A549 (cell line): ENCODE results near the gene HMX1. TPM values are rescaled to one million over a fixed set of nuclear protein-coding genes. Genes with fewer than 3 reads are reported as not detected.

ENCODE experiments used
- ATAC-seq, 2 experiments: fragments of 200-7000 bp in 1 of 2; fragments of >200 bp in 1 of 2; cut with Nextera tagmentation in 1 of 2; cut with Tn5 transposase in 1 of 2; 3 replicates each; pipeline versions ENCODE4 v1.8.0 to v1.9.1; 2018 to 2020; ENCODE audit warnings: mild to moderate bottlenecking in 1 of 2, moderate library complexity in 1 of 2
- CTCF ChIA-PET: fragments of 300-600 bp; sonication (Branson Sonifier 250); formaldehyde crosslinking; extraction: SDS; loops from one replicate; lab custom pipeline; 2021; ENCODE audit warnings: antibody characterized with exemption, inconsistent platforms; lab: Yijun Ruan, JAX
- POLR2A ChIA-PET: fragments of 350-600 bp; formaldehyde crosslinking; extraction: SDS; loops from one replicate; lab custom pipeline; 2021; ENCODE audit warnings: antibody characterized with exemption, inconsistent platforms; lab: Yijun Ruan, JAX
- DNase-seq, 2 experiments: peaks; one replicate each; pipeline versions ENCODE4 v3.0.0 to v3.0.0-alpha.2; 2011 to 2016; ENCODE audit warnings: low read depth in 1 of 2, low spot score in 1 of 2
- FAIRE-seq: peaks from 2 replicates; lab custom pipeline; 2011; peaks lifted over from hg19 to GRCh38; lab: Jason Lieb, UNC
- H3K27ac ChIP-seq, 2 experiments: fragments of >200 bp; sonication (Bioruptor Twin); formaldehyde crosslinking; 3 replicates each; pipeline ENCODE4 v1.5.1; 2016 to 2017
- H3K4me1 ChIP-seq: fragments of >200 bp; sonication (Bioruptor Twin); formaldehyde crosslinking; 3 replicates; pipeline ENCODE4 v1.6.1; 2016
- H3K4me2 ChIP-seq: fragments of >200 bp; sonication (Bioruptor Twin); formaldehyde crosslinking; 3 replicates; pipeline ENCODE4 v1.6.1; 2016
- H3K4me3 ChIP-seq: fragments of >200 bp; sonication (Bioruptor Twin); formaldehyde crosslinking; 3 replicates; pipeline ENCODE4 v1.5.1; 2016
- H3K9me3 ChIP-seq: fragments of >200 bp; sonication (Bioruptor Twin); formaldehyde crosslinking; 3 replicates; pipeline ENCODE4 v1.6.1; 2016
- CBX2 ChIP-seq: fragments of 200-600 bp; sonication (generic); IDR thresholded peaks from 2 replicates; pipeline ENCODE4 v1.6.1; 2016; ENCODE audit warnings: low read depth, mild to moderate bottlenecking, borderline replicate concordance
- EHF ChIP-seq: fragments of 250-450 bp; sonication (Bioruptor Pico); IDR thresholded peaks from 2 replicates; pipeline ENCODE4 v1.5.0; 2020; ENCODE audit warnings: mild to moderate bottlenecking
- ESRRA ChIP-seq: fragments of 150-350 bp; IDR thresholded peaks from 2 replicates; pipeline ENCODE4 v1.6.1; 2014; ENCODE audit warnings: mild to moderate bottlenecking, low read length, borderline replicate concordance
- HEYL ChIP-seq: fragments of 250-450 bp; sonication (Bioruptor Pico); IDR thresholded peaks from 2 replicates; pipeline ENCODE4 v1.8.0; 2021; ENCODE audit warnings: mild to moderate bottlenecking, moderate library complexity
- HOXB13 ChIP-seq: fragments of 250-450 bp; sonication (Bioruptor Pico); IDR thresholded peaks from 2 replicates; pipeline ENCODE4 v1.5.0; 2020; ENCODE audit warnings: low read depth, mild to moderate bottlenecking, moderate library complexity
- HOXB5 ChIP-seq: fragments of 250-450 bp; sonication (Bioruptor Pico); IDR thresholded peaks from 2 replicates; pipeline ENCODE4 v1.5.0; 2020; ENCODE audit warnings: mild to moderate bottlenecking, moderate library complexity
- JUN ChIP-seq, 2 experiments: fragments of >200 bp; sonication (Bioruptor Twin); formaldehyde crosslinking; IDR thresholded peaks; 2 replicates in 1 of 2; 3 replicates in 1 of 2; pipeline ENCODE4 v1.6.1; 2016 to 2017
- KDM1A ChIP-seq: fragments of 200-600 bp; sonication (generic); IDR thresholded peaks from 2 replicates; pipeline ENCODE4 v1.6.1; 2016; ENCODE audit warnings: low read depth, mild to moderate bottlenecking
- KDM5A ChIP-seq: fragments of 200-600 bp; sonication (generic); IDR thresholded peaks from 2 replicates; pipeline ENCODE4 v1.6.1; 2016; ENCODE audit warnings: antibody characterized with exemption, mild to moderate bottlenecking
- MYC ChIP-seq: IDR thresholded peaks from 2 replicates; pipeline ENCODE4 v1.6.1; 2012; ENCODE audit warnings: mild to moderate bottlenecking, inconsistent platforms, low read length, improper control_type of control experiment, borderline replicate concordance
- PHF8 ChIP-seq: fragments of 200-600 bp; sonication (generic); IDR thresholded peaks from 2 replicates; pipeline ENCODE4 v1.6.1; 2016; ENCODE audit warnings: low read depth, mild to moderate bottlenecking, antibody characterized with exemption, moderate library complexity, borderline replicate concordance
- POLR2AphosphoS2 ChIP-seq: conservative IDR thresholded peaks from 2 replicates; pipeline ENCODE4 v1.6.1; 2012; ENCODE audit warnings: low read length, improper control_type of control experiment, inconsistent platforms
- RARB ChIP-seq: fragments of 250-450 bp; sonication (Bioruptor Pico); IDR thresholded peaks from 2 replicates; pipeline ENCODE4 v1.8.0; 2021; ENCODE audit warnings: mild to moderate bottlenecking, moderate library complexity
- RFX5 ChIP-seq: fragments of 450-650 bp; IDR thresholded peaks from 2 replicates; pipeline ENCODE4 v1.7.1; 2014; ENCODE audit warnings: antibody characterized with exemption, mild to moderate bottlenecking, moderate library complexity
- TFCP2L1 ChIP-seq: fragments of 250-450 bp; sonication (Bioruptor Pico); IDR thresholded peaks from 2 replicates; pipeline ENCODE4 v1.5.0; 2021; ENCODE audit warnings: mild to moderate bottlenecking
- TP53 ChIP-seq: fragments of 250-450 bp; sonication (Bioruptor Pico); IDR thresholded peaks from 2 replicates; pipeline ENCODE4 v1.5.0; 2021; ENCODE audit warnings: mild to moderate bottlenecking, moderate library complexity
- ZFP36 ChIP-seq: fragments of 450-650 bp; IDR thresholded peaks from 2 replicates; pipeline ENCODE4 v1.6.1; 2014; ENCODE audit warnings: borderline replicate concordance; ENCODE audit not compliant: partially characterized antibody
- whole genome bisulfite sequencing: methylation state at CpG from one replicate; pipeline ENCODE4 v1.1.6; 2017; ENCODE audit errors: missing lambda C conversion rate; 5-methylcytosine and 5-hydroxymethylcytosine counted together
- polyA plus RNA-seq, 4 experiments: library from polyadenylated mRNA; depleted of rRNA in 3 of 4; stranded (reverse); fragments of >200 nt; fragmentation: RNase III in 1 of 4; extraction: RNeasy Plus Mini Kit Qiagen cat#74134 plus additional on column Dnase treatment in 1 of 4; gene quantifications; 2 replicates in 3 of 4; 3 replicates in 1 of 4; pipeline ENCODE4 v1.2.3, GENCODE V29; 2011 to 2017
- TF ChIP-seq, protein P1 (sequence below): fragments of >200 bp; sonication (Bioruptor Twin); formaldehyde crosslinking; IDR thresholded peaks from 3 replicates; pipeline ENCODE4 v1.6.1; 2016
- TF ChIP-seq, protein P2 (sequence below): fragments of >200 bp; sonication (Bioruptor Twin); formaldehyde crosslinking; IDR thresholded peaks from 3 replicates; pipeline ENCODE4 v1.5.1; 2016
- TF ChIP-seq, protein P3 (sequence below): fragments of 200-600 bp; sonication (generic); IDR thresholded peaks from 2 replicates; pipeline ENCODE4 v1.6.1; 2016; ENCODE audit warnings: antibody characterized with exemption, mild to moderate bottlenecking, moderate library complexity
- TF ChIP-seq, protein P4 (sequence below): IDR thresholded peaks from 2 replicates; pipeline ENCODE4 v1.6.1; 2012

Gene HMX1
- polyA plus RNA-seq, 2 of the 4 experiments (the other 2 are of a cell fraction) = 0.06 TPM; not detected in 1

DNA sequence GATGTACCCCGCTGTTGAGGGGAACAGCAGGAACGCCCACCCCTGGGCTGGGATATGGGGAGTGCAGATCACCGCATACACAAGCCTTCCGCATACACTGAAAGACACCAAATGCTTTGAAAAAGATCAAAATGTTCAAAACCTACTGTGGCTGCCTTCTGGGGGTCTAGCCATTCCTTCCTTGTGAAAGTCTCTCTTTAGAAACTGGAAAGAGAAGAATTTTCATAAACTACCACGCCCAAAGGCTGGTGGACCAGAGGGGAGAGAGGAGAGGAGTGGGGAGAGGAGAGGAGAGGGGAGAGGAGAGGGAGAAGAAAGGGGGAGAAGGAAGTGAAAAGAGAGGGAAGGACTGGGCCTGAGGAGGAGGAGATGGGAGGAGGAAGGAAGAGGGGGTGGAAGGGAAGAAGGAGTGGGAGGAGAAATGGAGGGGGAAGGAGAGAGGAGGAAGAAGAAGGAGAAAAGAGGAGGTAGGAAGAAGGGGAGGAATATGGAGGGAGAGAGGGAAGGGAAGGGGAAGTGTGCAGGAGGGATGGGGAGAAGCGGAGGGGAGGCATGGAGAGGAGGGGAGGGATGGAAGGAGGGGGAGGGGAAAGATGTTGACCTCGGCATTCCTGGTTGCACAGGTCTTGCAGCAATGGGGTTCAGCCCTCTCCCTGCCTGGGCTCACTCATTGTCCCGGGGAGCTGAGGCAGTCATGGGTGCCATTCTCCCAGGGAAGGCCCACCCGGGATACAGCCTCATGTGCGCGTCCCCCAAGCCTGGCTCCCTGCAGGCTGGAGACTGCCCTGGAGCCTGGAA, 5.5 kb upstream of the HMX1 start:
- FAIRE-seq = no peak
- ChIA-PET POLR2A (no interaction called here), CTCF (no interaction called here)
- ATAC-seq = no peak
- H3K4me2 ChIP-seq = no peak overlapping the region
- no peaks in the 10 kb centered on the region for H3K4me1 ChIP-seq
- no peak for DNase-seq
- no peaks in the 10 kb centered on the region for H3K9me3 ChIP-seq
- TF ChIP-seq KDM1A (no peak), ZFP36 (no peak), HOXB5 (no peak), MYC (no peak), RARB (CRISPR knock-in tag) (no peak), KDM5A (no peak), POLR2AphosphoS2 (no peak), RFX5 (no peak), EHF (CRISPR knock-in tag) (no peak), JUN (IDR thresholded peaks at IDR 0.05) (no peak), CBX2 (no peak), ESRRA (no peak)
- TF ChIP-seq, protein P1, sequence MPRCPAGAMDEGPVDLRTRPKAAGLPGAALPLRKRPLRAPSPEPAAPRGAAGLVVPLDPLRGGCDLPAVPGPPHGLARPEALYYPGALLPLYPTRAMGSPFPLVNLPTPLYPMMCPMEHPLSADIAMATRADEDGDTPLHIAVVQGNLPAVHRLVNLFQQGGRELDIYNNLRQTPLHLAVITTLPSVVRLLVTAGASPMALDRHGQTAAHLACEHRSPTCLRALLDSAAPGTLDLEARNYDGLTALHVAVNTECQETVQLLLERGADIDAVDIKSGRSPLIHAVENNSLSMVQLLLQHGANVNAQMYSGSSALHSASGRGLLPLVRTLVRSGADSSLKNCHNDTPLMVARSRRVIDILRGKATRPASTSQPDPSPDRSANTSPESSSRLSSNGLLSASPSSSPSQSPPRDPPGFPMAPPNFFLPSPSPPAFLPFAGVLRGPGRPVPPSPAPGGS = no peak
- no peak overlapping the region for H3K27ac ChIP-seq
- 25% methylated on average over 8 of the region's 11 CpGs for WGBS
- no peak overlapping the region for H3K4me3 ChIP-seq

DNA sequence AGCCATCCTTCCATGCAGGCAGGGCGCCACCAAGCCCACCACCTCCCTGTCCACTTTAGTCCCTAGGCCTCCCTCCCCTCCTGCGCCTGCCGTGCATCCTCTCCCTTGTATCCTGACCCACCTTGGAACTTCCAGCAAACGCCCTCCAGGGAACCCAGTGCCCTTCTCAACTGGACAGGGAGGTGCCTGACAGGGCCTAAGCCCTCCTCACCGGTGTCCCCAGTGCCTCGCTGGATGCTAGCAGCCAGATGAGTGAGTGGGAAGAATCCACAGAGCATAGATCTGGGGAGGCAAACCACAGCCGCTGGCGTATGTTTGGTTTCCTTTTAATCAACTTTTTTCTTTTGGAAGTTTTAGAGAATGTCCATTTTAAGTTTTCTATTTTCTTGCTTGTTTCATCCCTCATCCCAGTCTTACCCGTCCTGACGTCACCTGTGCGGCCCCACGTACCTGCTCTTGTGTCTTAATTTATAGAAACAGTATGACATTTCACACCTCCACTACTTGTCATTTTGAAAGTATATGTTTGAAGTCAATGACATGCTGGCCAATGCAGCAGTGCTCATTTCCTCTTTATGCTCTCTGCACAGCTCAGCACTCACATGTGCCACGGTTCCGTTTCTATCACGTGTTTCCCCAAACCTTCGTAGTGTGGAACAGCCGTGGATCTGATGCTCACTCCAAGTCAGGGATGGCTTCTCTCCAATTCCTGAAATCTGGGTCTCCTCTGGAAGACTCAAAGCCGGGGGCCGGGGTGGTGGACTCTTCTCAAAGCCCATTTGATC, 3.4 kb upstream of the HMX1 start:
- WGBS = 52% methylated on average over 16 of the region's 19 CpGs

More for the DNA sequence above, 3.4 kb upstream of the HMX1 start:
- FAIRE-seq (no peak), ATAC-seq (no peak), DNase-seq (no peak)
- POLR2A ChIA-PET = no interaction called here
- no peaks in the 10 kb centered on the region for H3K9me3 ChIP-seq
- H3K4me1 ChIP-seq = 0 out of 3 replicates have a peak, but pooled peaks cover 3% of the 10 kb centered on the region
- no peak overlapping the region for H3K4me2 ChIP-seq
- H3K27ac ChIP-seq = no peak overlapping the region
- CTCF ChIA-PET = interaction anchor here (1.6 kb wide), 1 partner anchor 186 kb away, joined by 4 read pairs; no protein-coding TSS in a partner anchor
- no peak overlapping the region for H3K4me3 ChIP-seq
- TF ChIP-seq, protein P2, sequence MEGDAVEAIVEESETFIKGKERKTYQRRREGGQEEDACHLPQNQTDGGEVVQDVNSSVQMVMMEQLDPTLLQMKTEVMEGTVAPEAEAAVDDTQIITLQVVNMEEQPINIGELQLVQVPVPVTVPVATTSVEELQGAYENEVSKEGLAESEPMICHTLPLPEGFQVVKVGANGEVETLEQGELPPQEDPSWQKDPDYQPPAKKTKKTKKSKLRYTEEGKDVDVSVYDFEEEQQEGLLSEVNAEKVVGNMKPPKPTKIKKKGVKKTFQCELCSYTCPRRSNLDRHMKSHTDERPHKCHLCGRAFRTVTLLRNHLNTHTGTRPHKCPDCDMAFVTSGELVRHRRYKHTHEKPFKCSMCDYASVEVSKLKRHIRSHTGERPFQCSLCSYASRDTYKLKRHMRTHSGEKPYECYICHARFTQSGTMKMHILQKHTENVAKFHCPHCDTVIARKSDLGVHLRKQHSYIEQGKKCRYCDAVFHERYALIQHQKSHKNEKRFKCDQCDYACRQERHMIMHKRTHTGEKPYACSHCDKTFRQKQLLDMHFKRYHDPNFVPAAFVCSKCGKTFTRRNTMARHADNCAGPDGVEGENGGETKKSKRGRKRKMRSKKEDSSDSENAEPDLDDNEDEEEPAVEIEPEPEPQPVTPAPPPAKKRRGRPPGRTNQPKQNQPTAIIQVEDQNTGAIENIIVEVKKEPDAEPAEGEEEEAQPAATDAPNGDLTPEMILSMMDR = no peak
- no peak for TF ChIP-seq RARB (CRISPR knock-in tag)
- TF ChIP-seq, protein P3, sequence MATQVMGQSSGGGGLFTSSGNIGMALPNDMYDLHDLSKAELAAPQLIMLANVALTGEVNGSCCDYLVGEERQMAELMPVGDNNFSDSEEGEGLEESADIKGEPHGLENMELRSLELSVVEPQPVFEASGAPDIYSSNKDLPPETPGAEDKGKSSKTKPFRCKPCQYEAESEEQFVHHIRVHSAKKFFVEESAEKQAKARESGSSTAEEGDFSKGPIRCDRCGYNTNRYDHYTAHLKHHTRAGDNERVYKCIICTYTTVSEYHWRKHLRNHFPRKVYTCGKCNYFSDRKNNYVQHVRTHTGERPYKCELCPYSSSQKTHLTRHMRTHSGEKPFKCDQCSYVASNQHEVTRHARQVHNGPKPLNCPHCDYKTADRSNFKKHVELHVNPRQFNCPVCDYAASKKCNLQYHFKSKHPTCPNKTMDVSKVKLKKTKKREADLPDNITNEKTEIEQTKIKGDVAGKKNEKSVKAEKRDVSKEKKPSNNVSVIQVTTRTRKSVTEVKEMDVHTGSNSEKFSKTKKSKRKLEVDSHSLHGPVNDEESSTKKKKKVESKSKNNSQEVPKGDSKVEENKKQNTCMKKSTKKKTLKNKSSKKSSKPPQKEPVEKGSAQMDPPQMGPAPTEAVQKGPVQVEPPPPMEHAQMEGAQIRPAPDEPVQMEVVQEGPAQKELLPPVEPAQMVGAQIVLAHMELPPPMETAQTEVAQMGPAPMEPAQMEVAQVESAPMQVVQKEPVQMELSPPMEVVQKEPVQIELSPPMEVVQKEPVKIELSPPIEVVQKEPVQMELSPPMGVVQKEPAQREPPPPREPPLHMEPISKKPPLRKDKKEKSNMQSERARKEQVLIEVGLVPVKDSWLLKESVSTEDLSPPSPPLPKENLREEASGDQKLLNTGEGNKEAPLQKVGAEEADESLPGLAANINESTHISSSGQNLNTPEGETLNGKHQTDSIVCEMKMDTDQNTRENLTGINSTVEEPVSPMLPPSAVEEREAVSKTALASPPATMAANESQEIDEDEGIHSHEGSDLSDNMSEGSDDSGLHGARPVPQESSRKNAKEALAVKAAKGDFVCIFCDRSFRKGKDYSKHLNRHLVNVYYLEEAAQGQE = no peak
- TF ChIP-seq HOXB13 (CRISPR knock-in tag) = no peak
- TF ChIP-seq HEYL = no peak
- no peak for TF ChIP-seq PHF8
- TF ChIP-seq, protein P4, sequence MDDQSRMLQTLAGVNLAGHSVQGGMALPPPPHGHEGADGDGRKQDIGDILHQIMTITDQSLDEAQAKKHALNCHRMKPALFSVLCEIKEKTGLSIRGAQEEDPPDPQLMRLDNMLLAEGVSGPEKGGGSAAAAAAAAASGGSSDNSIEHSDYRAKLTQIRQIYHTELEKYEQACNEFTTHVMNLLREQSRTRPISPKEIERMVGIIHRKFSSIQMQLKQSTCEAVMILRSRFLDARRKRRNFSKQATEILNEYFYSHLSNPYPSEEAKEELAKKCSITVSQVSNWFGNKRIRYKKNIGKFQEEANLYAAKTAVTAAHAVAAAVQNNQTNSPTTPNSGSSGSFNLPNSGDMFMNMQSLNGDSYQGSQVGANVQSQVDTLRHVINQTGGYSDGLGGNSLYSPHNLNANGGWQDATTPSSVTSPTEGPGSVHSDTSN = no peak
- no peak for TF ChIP-seq TFCP2L1 (CRISPR knock-in tag)
- TF ChIP-seq TP53 (CRISPR knock-in tag) = no peak
